ENCODE results near the gene GNL1. TPM values are rescaled to one million over a fixed set of nuclear protein-coding genes. Genes with fewer than 3 reads are reported as not detected.

GNL1 gene
- total and polyA plus RNA-seq, 4 donors, result 10.1 to 18.2 (median 13.2) TPM

DNA sequence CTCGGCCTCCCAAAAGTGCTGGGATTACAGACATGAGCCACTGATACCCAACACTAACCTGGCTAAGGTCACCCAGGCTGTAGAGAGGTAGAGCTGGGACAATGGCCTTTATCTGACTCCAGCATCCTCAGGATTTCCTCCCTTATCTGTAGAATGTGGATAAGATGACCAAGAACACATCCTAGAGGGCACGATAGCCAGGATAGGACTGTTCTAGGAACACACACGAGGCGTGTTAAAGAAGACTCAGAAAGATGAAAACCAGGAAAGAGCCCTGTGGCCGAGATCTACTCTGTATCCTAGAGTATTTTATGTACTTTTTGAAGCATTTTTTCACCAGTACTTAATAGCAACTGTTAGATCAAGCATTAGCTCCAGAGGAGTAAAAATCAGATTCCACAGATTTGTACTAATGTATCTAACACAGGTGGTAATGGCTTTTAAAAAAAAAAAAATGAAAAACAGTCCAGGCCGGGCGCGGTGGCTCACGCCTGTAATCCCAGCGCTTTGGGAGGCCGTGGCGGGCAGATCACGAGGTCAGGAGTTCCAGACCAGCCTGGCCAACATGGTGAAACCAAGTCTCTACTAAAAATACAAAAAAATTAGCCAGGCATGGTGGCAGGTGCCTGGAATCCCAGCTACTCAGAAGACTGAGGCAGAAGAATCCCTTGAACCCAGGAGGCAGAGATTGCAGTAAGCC is 43.5 kb upstream of the GNL1 start:
- Histone ChIP-seq H3K27me3 (ENCODE audit: control insufficient read depth in 4 of 4, insufficient read depth in 4 of 4, low read length in 3 of 4) (no peaks in the 10 kb centered on the region), H3K4me1 (ENCODE audit: control insufficient read depth in 4 of 4, insufficient read depth in 4 of 4, low read length in 3 of 4) (peaks cover 0 to 4% (median 0%) of the 10 kb centered on the region in 4 donors), H3K27ac (ENCODE audit: low read depth in 1 of 2, low read length in 2 of 2) (no peak overlapping the region), H3K4me3 (ENCODE audit: low read depth in 1 of 3, low read length in 3 of 3) (no peak overlapping the region), H3K36me3 (ENCODE audit: control insufficient read depth in 4 of 4, insufficient read depth in 3 of 4, low read depth in 1 of 4, low read length in 3 of 4) (peaks cover 20 to 44% (median 38%) of the 10 kb centered on the region in 4 donors), H3K9me3 (ENCODE audit: control insufficient read depth in 4 of 4, low read length in 3 of 4) (no peaks in the 10 kb centered on the region), H3K9ac (ENCODE audit: low read depth in 1 of 2, low read length in 2 of 2) (no peak overlapping the region)
- TF ChIP-seq, protein P1, sequence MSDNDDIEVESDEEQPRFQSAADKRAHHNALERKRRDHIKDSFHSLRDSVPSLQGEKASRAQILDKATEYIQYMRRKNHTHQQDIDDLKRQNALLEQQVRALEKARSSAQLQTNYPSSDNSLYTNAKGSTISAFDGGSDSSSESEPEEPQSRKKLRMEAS (IDR thresholded peaks at IDR 0.05), result no peak
- TF ChIP-seq FOXA2 (IDR thresholded peaks at IDR 0.05), result no peak
- no peak for TF ChIP-seq YY1 (IDR thresholded peaks at IDR 0.05)
- no peak for TF ChIP-seq GABPA (IDR thresholded peaks at IDR 0.05 in 1 of 2, conservative IDR thresholded peaks at IDR 0.05 in 1 of 2)
- no peak for TF ChIP-seq RAD21 (IDR thresholded peaks at IDR 0.05)
- no peak for TF ChIP-seq NR2F2 (IDR thresholded peaks at IDR 0.05)
- TF ChIP-seq, protein P2, sequence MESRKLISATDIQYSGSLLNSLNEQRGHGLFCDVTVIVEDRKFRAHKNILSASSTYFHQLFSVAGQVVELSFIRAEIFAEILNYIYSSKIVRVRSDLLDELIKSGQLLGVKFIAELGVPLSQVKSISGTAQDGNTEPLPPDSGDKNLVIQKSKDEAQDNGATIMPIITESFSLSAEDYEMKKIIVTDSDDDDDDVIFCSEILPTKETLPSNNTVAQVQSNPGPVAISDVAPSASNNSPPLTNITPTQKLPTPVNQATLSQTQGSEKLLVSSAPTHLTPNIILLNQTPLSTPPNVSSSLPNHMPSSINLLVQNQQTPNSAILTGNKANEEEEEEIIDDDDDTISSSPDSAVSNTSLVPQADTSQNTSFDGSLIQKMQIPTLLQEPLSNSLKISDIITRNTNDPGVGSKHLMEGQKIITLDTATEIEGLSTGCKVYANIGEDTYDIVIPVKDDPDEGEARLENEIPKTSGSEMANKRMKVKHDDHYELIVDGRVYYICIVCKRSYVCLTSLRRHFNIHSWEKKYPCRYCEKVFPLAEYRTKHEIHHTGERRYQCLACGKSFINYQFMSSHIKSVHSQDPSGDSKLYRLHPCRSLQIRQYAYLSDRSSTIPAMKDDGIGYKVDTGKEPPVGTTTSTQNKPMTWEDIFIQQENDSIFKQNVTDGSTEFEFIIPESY (IDR thresholded peaks at IDR 0.05), result no peak
- TF ChIP-seq, protein P3, sequence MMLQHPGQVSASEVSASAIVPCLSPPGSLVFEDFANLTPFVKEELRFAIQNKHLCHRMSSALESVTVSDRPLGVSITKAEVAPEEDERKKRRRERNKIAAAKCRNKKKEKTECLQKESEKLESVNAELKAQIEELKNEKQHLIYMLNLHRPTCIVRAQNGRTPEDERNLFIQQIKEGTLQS (IDR thresholded peaks at IDR 0.05), result no peak
- TF ChIP-seq, protein P4, sequence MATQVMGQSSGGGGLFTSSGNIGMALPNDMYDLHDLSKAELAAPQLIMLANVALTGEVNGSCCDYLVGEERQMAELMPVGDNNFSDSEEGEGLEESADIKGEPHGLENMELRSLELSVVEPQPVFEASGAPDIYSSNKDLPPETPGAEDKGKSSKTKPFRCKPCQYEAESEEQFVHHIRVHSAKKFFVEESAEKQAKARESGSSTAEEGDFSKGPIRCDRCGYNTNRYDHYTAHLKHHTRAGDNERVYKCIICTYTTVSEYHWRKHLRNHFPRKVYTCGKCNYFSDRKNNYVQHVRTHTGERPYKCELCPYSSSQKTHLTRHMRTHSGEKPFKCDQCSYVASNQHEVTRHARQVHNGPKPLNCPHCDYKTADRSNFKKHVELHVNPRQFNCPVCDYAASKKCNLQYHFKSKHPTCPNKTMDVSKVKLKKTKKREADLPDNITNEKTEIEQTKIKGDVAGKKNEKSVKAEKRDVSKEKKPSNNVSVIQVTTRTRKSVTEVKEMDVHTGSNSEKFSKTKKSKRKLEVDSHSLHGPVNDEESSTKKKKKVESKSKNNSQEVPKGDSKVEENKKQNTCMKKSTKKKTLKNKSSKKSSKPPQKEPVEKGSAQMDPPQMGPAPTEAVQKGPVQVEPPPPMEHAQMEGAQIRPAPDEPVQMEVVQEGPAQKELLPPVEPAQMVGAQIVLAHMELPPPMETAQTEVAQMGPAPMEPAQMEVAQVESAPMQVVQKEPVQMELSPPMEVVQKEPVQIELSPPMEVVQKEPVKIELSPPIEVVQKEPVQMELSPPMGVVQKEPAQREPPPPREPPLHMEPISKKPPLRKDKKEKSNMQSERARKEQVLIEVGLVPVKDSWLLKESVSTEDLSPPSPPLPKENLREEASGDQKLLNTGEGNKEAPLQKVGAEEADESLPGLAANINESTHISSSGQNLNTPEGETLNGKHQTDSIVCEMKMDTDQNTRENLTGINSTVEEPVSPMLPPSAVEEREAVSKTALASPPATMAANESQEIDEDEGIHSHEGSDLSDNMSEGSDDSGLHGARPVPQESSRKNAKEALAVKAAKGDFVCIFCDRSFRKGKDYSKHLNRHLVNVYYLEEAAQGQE (IDR thresholded peaks at IDR 0.05), result no peak
- no peak for TF ChIP-seq HNF4G (IDR thresholded peaks at IDR 0.05)
- TF ChIP-seq EGR1 (IDR thresholded peaks at IDR 0.05; ENCODE audit: low read depth in 2 of 2), result no peak
- no peak for TF ChIP-seq HNF4A (conservative IDR thresholded peaks at IDR 0.05)
- TF ChIP-seq TAF1 (conservative IDR thresholded peaks at IDR 0.05), result no peak
- TF ChIP-seq RXRA (IDR thresholded peaks at IDR 0.05), result no peak
- TF ChIP-seq, protein P5, sequence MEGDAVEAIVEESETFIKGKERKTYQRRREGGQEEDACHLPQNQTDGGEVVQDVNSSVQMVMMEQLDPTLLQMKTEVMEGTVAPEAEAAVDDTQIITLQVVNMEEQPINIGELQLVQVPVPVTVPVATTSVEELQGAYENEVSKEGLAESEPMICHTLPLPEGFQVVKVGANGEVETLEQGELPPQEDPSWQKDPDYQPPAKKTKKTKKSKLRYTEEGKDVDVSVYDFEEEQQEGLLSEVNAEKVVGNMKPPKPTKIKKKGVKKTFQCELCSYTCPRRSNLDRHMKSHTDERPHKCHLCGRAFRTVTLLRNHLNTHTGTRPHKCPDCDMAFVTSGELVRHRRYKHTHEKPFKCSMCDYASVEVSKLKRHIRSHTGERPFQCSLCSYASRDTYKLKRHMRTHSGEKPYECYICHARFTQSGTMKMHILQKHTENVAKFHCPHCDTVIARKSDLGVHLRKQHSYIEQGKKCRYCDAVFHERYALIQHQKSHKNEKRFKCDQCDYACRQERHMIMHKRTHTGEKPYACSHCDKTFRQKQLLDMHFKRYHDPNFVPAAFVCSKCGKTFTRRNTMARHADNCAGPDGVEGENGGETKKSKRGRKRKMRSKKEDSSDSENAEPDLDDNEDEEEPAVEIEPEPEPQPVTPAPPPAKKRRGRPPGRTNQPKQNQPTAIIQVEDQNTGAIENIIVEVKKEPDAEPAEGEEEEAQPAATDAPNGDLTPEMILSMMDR (IDR thresholded peaks at IDR 0.05; ENCODE audit: low read depth, low read length, missing input control), result no peak
- no peak for TF ChIP-seq FOXA1 (IDR thresholded peaks at IDR 0.05)
- TF ChIP-seq JUND (IDR thresholded peaks at IDR 0.05), result no peak
- TF ChIP-seq SP1 (IDR thresholded peaks at IDR 0.05), result no peak
- DNase-seq (ENCODE audit: low spot score), result no peak
- WGBS, result 79% methylated on average over 13 of the region's 13 CpGs
